Lower leg skin (tissue), 4 donors: Measurements from ENCODE around the gene TUT1. TPM values are rescaled to one million over a fixed set of nuclear protein-coding genes. Genes with fewer than 3 reads are reported as not detected.
A peak's percentile ranks its signal among the peaks of the same experiment; 100 is the strongest.

Experiments
- DNase-seq, 2 donors: peaks; one replicate each; pipeline ENCODE4 v3.0.0-alpha.2; 2019; ENCODE audit warnings: low spot score in 2 of 2
- H3K4me3 ChIP-seq: fragments of 200-600 bp; sonication (generic); 2 replicates; pipeline ENCODE4 v1.5.1; 2017; ENCODE audit warnings: mild to moderate bottlenecking, low read depth; ENCODE audit not compliant: poor library complexity, severe bottlenecking
- POLR2A ChIP-seq, 2 donors: fragments of 450-650 bp; IDR thresholded peaks; one replicate each; pipeline ENCODE4 v1.6.1; 2016 to 2017; ENCODE audit warnings: antibody characterized with exemption in 2 of 2, mild to moderate bottlenecking in 1 of 2, moderate library complexity in 1 of 2
- WGBS, 2 donors: methylation state at CpG; one replicate each; pipeline ENCODE4 v1.1.5; 2018; 5-methylcytosine and 5-hydroxymethylcytosine counted together
- intact Hi-C: fragments of 100-400 bp; cut with DNase I; formaldehyde crosslinking; loops from one replicate; pipeline ENCODE4 v1.15.0; 2023; ENCODE audit warnings: low total_unique reads
- total RNA-seq, 4 donors: library from RNA; depleted of rRNA; stranded (reverse); fragments of >200 nt; gene quantifications; one replicate each; pipeline ENCODE4 v1.1.0, GENCODE V29; 2016
- TF ChIP-seq, protein P1 (sequence below), 3 donors: fragments of 450-650 bp; IDR thresholded peaks; one replicate each; pipeline ENCODE4 v1.5.1; 2016; ENCODE audit warnings: antibody characterized with exemption in 3 of 3, mild to moderate bottlenecking in 3 of 3, moderate library complexity in 2 of 3

TUT1 gene
- total RNA-seq, 4 donors from 2014 or later: 11.0 to 29.8 (median 15.8) TPM

DNA sequence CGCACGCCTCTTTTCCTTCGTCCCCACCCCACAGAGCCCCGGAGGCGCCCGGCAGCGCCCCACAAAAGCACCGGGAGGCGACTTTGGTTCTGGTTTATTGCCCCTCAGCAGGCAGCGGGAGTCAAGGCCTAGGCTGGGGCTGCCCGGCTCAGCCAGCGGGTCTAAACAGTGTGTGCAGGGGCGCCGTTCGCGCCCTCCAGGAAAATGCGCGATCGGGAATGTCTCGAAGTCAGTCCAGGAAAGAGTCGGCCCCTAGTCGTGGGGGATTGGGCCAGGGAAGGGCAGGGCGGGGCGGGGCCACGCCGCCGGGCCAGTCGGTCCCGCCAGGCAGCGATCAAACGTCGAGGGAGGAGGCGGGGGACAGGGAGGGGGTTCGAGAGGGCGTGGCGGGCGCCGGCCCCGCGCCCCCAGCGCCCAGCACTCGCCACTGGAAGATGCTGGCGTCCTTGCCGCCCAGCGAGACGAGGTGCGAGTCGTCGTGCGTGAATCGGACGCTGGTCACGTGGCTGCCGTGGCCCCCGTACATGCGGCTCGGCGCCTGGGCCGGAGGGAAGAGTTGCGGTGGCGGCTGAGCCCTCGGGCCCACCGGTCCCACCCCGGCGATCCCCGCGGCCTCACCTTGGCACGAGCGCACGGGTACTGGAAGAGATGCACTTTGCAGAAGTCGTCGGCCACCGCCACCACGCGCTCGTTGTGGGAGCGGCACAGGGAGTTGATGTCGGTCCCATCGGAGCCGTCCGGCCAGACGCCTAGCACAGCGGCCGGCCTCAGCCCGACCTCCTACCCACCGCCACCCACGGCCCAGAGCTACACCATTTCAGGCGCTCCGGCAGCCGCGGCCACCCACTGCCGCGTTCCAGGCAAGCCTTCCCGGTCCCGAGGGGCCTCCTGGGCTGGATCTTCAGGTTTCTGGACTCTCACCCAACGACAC is 11.1 kb upstream of the TUT1 start:
- peak; percentile 74 to 94 for DNase-seq
- intact Hi-C loops: no loop called here
- 3% methylated on average over 25 to 55 of the region's 96 CpGs for WGBS, 2 donors
- TF ChIP-seq, protein P1, sequence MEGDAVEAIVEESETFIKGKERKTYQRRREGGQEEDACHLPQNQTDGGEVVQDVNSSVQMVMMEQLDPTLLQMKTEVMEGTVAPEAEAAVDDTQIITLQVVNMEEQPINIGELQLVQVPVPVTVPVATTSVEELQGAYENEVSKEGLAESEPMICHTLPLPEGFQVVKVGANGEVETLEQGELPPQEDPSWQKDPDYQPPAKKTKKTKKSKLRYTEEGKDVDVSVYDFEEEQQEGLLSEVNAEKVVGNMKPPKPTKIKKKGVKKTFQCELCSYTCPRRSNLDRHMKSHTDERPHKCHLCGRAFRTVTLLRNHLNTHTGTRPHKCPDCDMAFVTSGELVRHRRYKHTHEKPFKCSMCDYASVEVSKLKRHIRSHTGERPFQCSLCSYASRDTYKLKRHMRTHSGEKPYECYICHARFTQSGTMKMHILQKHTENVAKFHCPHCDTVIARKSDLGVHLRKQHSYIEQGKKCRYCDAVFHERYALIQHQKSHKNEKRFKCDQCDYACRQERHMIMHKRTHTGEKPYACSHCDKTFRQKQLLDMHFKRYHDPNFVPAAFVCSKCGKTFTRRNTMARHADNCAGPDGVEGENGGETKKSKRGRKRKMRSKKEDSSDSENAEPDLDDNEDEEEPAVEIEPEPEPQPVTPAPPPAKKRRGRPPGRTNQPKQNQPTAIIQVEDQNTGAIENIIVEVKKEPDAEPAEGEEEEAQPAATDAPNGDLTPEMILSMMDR (IDR thresholded peaks at IDR 0.05): no peak
- TF ChIP-seq POLR2A (IDR thresholded peaks at IDR 0.05): no peak
- H3K4me3 ChIP-seq: peak overlapping the region; percentile 35

DNA sequence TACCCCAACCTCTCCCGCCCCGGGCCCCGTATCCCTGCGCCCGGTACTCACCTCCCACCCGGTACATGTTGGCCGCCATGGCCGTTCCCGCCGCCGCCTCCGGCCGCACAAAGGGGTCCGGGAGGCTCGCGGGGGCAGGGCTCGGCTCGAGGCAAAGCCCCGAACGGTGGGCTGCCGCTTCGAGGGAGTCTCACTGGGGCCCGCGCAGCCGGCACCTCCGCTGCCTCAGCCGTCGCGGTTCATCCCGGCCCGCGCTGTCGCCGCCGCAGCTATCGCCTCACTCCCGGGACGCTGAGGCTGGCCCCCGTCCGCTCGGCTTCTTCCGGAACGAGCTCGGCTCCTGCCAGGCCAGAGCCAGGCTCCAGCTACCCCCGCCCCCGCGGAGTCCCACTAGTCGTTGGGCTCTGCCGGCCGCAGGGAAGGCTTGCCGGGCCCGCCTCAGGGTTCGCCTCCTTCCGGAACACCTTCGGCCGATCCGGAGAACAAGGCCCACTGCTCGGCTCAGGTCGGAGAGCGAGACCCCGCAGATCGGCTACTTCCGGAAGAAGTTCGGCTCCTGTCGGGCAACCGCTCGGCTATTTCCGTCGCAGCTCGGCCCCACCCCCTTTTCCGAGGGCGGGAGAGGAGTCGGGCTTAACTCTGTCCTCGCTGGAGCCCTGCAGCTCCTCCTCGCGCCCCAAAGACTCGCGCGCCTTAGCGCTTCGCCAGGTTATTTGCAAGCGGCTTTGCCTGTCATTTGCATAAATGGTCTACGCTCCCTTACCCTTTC is 10.2 kb upstream of the TUT1 start, which contains the start of gene MTA2:
TSS of gene MTA2 (minus strand) at position 494 of the 769 bp plus-strand sequence. CDS start at position 79, 415 bp downstream.
- H3K4me3 ChIP-seq: peak within 1 kb of the TSS; percentile 81
- TF ChIP-seq POLR2A (IDR thresholded peaks at IDR 0.05): no peak
- TF ChIP-seq, protein P1 (IDR thresholded peaks at IDR 0.05): no peak
- intact Hi-C loops: no loop called here
- DNase-seq: peak; percentile 97 to 100
- WGBS, 2 donors: 0 to 1% methylated on average over 29 to 64 of the region's 83 CpGs

DNA sequence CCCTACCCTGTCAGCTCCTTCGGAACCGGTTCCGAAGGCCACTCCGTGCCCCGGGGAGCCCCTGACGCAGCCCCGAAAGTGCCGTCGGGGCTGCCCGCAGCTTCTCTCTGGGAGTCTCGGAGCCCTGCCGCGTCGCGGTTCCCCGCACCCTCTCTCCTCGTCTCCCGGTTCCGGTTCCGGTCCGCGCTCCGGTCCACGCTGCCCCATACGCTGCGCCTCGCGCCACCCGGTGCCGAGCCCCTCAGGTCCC is 9.7 kb upstream of the TUT1 start:
- intact Hi-C loops: no loop called here
- TF ChIP-seq POLR2A (IDR thresholded peaks at IDR 0.05): no peak
- TF ChIP-seq, protein P1 (IDR thresholded peaks at IDR 0.05): no peak
- DNase-seq: no peak
- H3K4me3 ChIP-seq: peak overlapping the region; percentile 81
- WGBS, 2 donors: 0 to 1% methylated on average over 16 to 30 of the region's 30 CpGs

DNA sequence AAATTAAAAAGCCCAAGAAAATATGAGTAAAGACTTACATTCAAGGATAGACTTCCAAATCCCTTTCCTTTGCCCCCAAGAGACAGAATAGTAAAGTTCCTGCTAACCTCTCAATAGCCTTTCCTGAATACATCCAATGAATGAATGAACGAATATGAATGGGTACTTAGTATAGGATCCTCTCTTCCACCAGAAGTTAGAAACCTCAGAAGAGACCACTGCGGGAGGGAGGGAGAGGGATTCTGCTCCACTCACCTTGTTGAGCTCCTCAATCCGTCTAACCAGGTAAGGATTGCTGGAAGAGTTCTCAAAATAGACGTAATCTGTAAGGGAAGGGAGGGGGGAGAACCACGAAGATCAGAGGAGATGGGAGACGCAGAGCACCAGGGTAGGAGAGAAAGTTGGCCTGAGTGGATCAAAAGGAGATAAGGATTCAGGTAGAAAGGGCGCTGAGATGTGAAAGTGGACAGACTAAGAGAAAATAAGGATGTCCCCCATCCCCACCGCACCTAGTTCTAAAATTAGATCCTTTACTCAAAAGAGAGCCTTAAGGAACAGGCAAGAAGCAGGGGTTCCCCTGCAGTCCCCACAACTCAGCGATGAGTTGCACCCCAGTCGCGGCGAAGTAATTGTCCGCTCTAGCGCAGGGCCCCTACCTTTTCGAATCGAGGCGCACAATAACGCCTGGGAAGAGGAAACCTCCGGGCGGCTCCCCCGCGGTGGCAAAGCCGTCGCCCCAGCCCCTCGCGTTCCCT is 9.2 kb upstream of the TUT1 start:
- WGBS, 2 donors: 1 to 2% methylated on average over 26 of the region's 26 CpGs
- TF ChIP-seq POLR2A (IDR thresholded peaks at IDR 0.05): no peak
- TF ChIP-seq, protein P1 (IDR thresholded peaks at IDR 0.05): no peak
- H3K4me3 ChIP-seq: peak overlapping the region; percentile 81
- no peak for DNase-seq
- intact Hi-C loops: no loop called here

DNA sequence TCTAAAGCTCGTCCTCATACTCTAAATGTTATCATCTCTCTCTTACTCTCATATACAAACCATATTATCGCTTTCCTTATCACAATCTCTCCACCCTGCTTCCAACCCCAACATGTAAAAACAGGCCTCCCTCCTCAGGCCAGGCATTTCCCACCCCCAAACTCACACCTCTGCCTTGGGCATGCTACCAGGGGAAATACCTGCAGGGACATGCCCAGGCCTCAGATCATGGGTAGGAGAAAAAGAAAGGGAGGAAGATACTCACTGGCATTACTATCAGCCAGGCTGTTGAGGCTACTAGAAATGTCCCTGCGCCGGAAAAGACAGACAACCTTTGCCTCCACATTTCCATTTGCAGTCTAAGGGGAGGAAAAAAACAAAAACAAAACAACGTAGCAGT is 8.6 kb upstream of the TUT1 start:
- H3K4me3 ChIP-seq: no peak overlapping the region
- intact Hi-C loops: loop anchor here (10.0 kb wide), 1 partner anchor 95 kb away; no protein-coding TSS in a partner anchor
- 13 to 22% methylated on average over 5 of the region's 5 CpGs for WGBS, 2 donors
- TF ChIP-seq, protein P1 (IDR thresholded peaks at IDR 0.05): no peak
- TF ChIP-seq POLR2A (IDR thresholded peaks at IDR 0.05): no peak
- no peak for DNase-seq
